HL-60 (cell line): ENCODE measurements around the gene ARHGAP26.

Source experiments
- DNase-seq, 2 experiments: peaks; one replicate each; pipeline ENCODE4 v3.0.0-alpha.2; 2010 to 2020; ENCODE audit warnings: low read depth in 1 of 2, low spot score in 1 of 2
- H3K27ac ChIP-seq: fragments of 250-450 bp; sonication (Bioruptor Pico); replicated peaks from 2 replicates; pipeline ENCODE4 v1.5.1; 2020; ENCODE audit warnings: mild to moderate bottlenecking, moderate library complexity
- H3K27me3 ChIP-seq: fragments of 250-450 bp; sonication (Bioruptor Pico); 2 replicates; pipeline ENCODE4 v1.5.1; 2021; ENCODE audit warnings: mild to moderate bottlenecking, moderate library complexity; ENCODE audit not compliant: insufficient read depth, poor library complexity, severe bottlenecking
- H3K4me3 ChIP-seq: replicated peaks from 2 replicates; pipeline ENCODE4 v1.5.1; 2011; ENCODE audit warnings: mild to moderate bottlenecking, control low read depth, low read length; ENCODE audit not compliant: insufficient read depth
- CTCF ChIP-seq: IDR thresholded peaks from one replicate; pipeline ENCODE4 v1.5.1; 2011; ENCODE audit warnings: low read length, control low read depth, inconsistent platforms; ENCODE audit not compliant: insufficient read depth
- GABPA ChIP-seq: IDR thresholded peaks from 2 replicates; pipeline ENCODE4 v1.6.1; 2012; ENCODE audit warnings: low read depth
- POLR2AphosphoS5 ChIP-seq: IDR thresholded peaks from 2 replicates; pipeline ENCODE4 v1.6.1; 2012; ENCODE audit warnings: low read depth
- SPI1 ChIP-seq: IDR thresholded peaks from 2 replicates; pipeline ENCODE4 v1.6.1; 2012; ENCODE audit warnings: low read depth, mild to moderate bottlenecking, borderline replicate concordance
- TF ChIP-seq, protein P1 (sequence below): IDR thresholded peaks from 2 replicates; pipeline ENCODE4 v1.6.1; 2012; ENCODE audit warnings: low read depth; ENCODE audit not compliant: insufficient replicate concordance

ARHGAP26 gene

GRCh38 chr5:143195491-143195890, 425.3 kb downstream of the ARHGAP26 start:
- peak; percentile 42 to 67 for DNase-seq
- peak overlapping the region; percentile 41 for H3K27ac ChIP-seq
- TF ChIP-seq, protein P1, sequence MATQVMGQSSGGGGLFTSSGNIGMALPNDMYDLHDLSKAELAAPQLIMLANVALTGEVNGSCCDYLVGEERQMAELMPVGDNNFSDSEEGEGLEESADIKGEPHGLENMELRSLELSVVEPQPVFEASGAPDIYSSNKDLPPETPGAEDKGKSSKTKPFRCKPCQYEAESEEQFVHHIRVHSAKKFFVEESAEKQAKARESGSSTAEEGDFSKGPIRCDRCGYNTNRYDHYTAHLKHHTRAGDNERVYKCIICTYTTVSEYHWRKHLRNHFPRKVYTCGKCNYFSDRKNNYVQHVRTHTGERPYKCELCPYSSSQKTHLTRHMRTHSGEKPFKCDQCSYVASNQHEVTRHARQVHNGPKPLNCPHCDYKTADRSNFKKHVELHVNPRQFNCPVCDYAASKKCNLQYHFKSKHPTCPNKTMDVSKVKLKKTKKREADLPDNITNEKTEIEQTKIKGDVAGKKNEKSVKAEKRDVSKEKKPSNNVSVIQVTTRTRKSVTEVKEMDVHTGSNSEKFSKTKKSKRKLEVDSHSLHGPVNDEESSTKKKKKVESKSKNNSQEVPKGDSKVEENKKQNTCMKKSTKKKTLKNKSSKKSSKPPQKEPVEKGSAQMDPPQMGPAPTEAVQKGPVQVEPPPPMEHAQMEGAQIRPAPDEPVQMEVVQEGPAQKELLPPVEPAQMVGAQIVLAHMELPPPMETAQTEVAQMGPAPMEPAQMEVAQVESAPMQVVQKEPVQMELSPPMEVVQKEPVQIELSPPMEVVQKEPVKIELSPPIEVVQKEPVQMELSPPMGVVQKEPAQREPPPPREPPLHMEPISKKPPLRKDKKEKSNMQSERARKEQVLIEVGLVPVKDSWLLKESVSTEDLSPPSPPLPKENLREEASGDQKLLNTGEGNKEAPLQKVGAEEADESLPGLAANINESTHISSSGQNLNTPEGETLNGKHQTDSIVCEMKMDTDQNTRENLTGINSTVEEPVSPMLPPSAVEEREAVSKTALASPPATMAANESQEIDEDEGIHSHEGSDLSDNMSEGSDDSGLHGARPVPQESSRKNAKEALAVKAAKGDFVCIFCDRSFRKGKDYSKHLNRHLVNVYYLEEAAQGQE = no peak
- no peak for TF ChIP-seq GABPA
- no peak for TF ChIP-seq SPI1
- TF ChIP-seq POLR2AphosphoS5 = no peak
- no peak for TF ChIP-seq CTCF

DNA sequence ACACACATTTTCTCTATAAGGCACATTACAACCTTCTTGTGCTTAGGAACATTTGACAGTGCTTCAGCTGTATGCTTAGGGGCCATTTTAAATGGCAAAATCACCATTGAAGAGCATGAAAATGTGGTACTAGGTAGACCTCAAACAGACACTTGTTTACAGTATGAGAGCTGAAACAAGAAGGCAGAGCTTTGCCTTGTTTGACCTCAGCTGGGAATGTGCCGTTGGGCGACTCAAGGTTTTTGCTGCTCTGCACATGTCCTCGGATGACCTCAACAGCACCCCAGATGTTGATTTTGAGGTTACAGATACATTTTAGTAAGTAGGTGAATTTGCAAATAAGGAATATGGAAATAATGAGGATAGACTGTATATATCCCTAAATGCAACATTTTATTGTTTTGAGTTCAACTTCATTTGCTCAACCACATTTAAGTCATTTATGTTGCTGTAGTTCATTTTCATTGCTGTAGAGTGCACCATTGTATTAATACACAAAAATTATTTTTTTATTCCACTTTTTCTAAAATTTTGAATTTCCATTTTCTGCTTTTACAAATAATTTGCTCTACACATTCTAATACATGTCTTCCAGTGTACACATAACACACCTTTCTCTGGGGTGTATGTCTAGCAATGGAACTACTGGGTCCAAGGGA, 426.6 kb downstream of the ARHGAP26 start:
- no peak for TF ChIP-seq CTCF
- TF ChIP-seq SPI1 = no peak
- TF ChIP-seq GABPA = no peak
- TF ChIP-seq, protein P1 = no peak
- no peak for TF ChIP-seq POLR2AphosphoS5
- Histone ChIP-seq H3K27me3 (no peaks in the 10 kb centered on the region), H3K4me3 (no peak overlapping the region), H3K27ac (no peak overlapping the region)
- no peak for DNase-seq

More at GRCh38 chr5:143195491-143195890, 425.3 kb downstream of the ARHGAP26 start:
- no peaks in the 10 kb centered on the region for H3K27me3 ChIP-seq
- H3K4me3 ChIP-seq = no peak overlapping the region

DNA sequence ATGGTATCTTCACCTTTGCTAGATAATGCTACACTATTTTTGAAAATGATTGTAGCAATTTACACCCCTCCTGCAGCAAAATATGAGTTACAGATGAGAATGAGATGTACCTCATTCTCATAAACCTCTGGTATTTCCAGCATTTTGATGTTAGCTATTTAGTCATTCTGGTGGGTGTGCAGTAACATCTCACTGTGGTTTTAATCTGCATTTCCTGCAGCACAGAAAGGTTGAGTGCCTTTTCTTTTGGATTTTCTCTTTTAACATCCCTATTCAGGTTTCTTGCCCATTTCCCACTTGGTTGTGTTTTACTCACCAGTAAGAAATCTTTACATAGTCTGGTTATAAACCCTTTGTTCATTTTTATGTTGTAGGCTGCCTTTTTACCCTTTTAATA, 427.1 kb downstream of the ARHGAP26 start:
- no peak overlapping the region for H3K27ac ChIP-seq
- DNase-seq = no peak

DNA sequence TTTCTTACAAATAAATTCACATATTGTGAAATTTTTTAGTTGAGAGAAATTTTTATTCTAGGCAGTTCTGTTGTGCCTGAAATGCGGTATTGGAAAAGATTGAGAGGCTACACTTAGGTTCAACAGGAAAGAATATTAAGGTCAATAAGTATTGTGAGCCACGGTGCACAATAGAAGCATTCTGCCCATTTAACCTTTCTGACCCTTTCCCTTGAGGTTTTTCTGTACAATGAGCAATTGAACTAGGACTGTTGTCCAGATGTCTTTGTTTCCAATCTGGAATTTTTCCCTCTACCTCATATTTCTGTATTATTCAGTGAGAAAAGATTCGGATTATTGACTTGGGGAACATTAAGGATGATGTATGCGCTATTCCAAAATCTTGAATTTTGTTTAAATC, 428.2 kb downstream of the ARHGAP26 start:
- Histone ChIP-seq H3K4me3 (no peak overlapping the region), H3K27me3 (no peaks in the 10 kb centered on the region), H3K27ac (no peak overlapping the region)
- TF ChIP-seq SPI1 (no peak), CTCF (no peak), POLR2AphosphoS5 (no peak), GABPA (no peak)
- TF ChIP-seq, protein P1 = no peak
- no peak for DNase-seq

More for the DNA sequence above, 427.1 kb downstream of the ARHGAP26 start:
- Histone ChIP-seq H3K4me3 (no peak overlapping the region), H3K27me3 (no peaks in the 10 kb centered on the region)
- TF ChIP-seq POLR2AphosphoS5 = no peak
